Thyroid gland (tissue), 4 donors: Measurements from ENCODE around the gene PAK5. TPM values are rescaled to one million over a fixed set of nuclear protein-coding genes. Genes with fewer than 3 reads are reported as not detected.

Source experiments
- DNase-seq, 2 donors: peaks; one replicate each; pipeline ENCODE4 v3.0.0-alpha.2; 2019
- H3K27ac ChIP-seq, 3 donors: fragments of 200-600 bp; sonication (generic); 1 replicate in 2 of 3; 2 replicates in 1 of 3; pipeline ENCODE4 v1.5.1; 2016 to 2019; ENCODE audit warnings: mild to moderate bottlenecking in 1 of 3, moderate library complexity in 1 of 3
- H3K27me3 ChIP-seq: fragments of 200-600 bp; sonication (generic); one replicate; pipeline ENCODE4 v1.5.1; 2019
- H3K36me3 ChIP-seq, 2 donors: fragments of 200-600 bp; sonication (generic); one replicate each; pipeline ENCODE4 v1.5.1; 2016 to 2019
- H3K4me1 ChIP-seq, 2 donors: fragments of 200-600 bp; sonication (generic); one replicate each; pipeline ENCODE4 v1.5.1; 2017 to 2019
- H3K4me3 ChIP-seq, 3 donors: fragments of 200-600 bp; sonication (generic); replicated peaks in 1 of 3; 1 replicate in 2 of 3; 2 replicates in 1 of 3; pipeline ENCODE4 v1.5.1; 2016; ENCODE audit warnings: mild to moderate bottlenecking in 1 of 3
- H3K9me3 ChIP-seq: fragments of 200-600 bp; sonication (generic); one replicate; pipeline ENCODE4 v1.5.1; 2017
- CTCF ChIP-seq, 6 experiments: fragments of 200-600 bp in 3 of 6; fragments of 450-650 bp in 3 of 6; sonication (generic) in 3 of 6; IDR thresholded peaks; one replicate each; pipeline ENCODE4 v1.5.1; 2016 to 2019; ENCODE audit warnings: antibody characterized with exemption in 6 of 6, mild to moderate bottlenecking in 2 of 6, inconsistent platforms in 1 of 6, moderate library complexity in 1 of 6
- POLR2A ChIP-seq, 2 donors: fragments of 450-650 bp; IDR thresholded peaks; one replicate each; pipeline ENCODE4 v1.6.1; 2017; ENCODE audit warnings: antibody characterized with exemption in 2 of 2, mild to moderate bottlenecking in 2 of 2, moderate library complexity in 1 of 2
- WGBS, 2 donors: methylation state at CpG; one replicate each; pipeline ENCODE4 v1.1.5; 2017; 5-methylcytosine and 5-hydroxymethylcytosine counted together
- intact Hi-C: fragments of 100-400 bp; cut with DNase I; formaldehyde crosslinking; loops from one replicate; pipeline ENCODE4 v1.15.1; 2023
- total RNA-seq, 4 donors: library from RNA; depleted of rRNA; stranded (reverse); fragments of >200 nt; gene quantifications; one replicate each; pipeline ENCODE4 v1.2.3, GENCODE V29; 2016

PAK5 gene
- total RNA-seq, 4 donors from 2014 or later: 0.13 to 0.33 TPM; not detected in 2

GRCh38 chr20:9501473-9501872 lies 337.4 kb downstream of the PAK5 start:
- Histone ChIP-seq H3K27ac (no peak overlapping the region), H3K9me3 (no peaks in the 10 kb centered on the region), H3K27me3 (no peaks in the 10 kb centered on the region), H3K4me3 (no peak overlapping the region), H3K4me1 (peaks cover 2 to 9% of the 10 kb centered on the region in 2 donors), H3K36me3 (no peaks in the 10 kb centered on the region)
- TF ChIP-seq POLR2A (IDR thresholded peaks at IDR 0.05) (no peak), CTCF (IDR thresholded peaks at IDR 0.05) (no peak)
- WGBS, 2 donors: 83 to 93% methylated on average over 2 of the region's 2 CpGs
- no peak for DNase-seq
- intact Hi-C loops: no loop called here

DNA sequence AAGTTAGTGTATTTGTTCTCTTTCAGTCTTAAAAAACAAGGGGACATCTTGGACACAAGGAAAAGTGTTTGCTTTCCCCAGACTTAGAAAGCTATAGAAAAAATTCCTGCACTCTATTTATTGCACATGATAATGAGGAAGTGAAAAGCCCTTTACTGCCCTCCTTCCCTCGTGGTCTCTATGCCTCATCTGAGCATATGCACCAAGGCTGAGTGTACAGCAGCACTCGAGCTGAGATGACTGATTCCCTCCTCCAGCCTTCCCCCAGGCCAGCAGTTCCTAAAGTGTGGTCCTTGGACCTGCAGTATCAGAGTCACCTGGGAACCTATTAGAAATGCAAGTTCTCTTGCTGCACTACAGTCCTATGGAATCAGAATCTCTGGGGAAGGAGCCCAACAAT lies 338.8 kb downstream of the PAK5 start:
- intact Hi-C loops: no loop called here
- H3K9me3 ChIP-seq: no peaks in the 10 kb centered on the region
- H3K36me3 ChIP-seq: no peaks in the 10 kb centered on the region
- no peak overlapping the region for H3K27ac ChIP-seq
- no peak overlapping the region for H3K4me3 ChIP-seq
- WGBS, 2 donors: 29 to 39% methylated on average over 2 of the region's 2 CpGs
- TF ChIP-seq CTCF (IDR thresholded peaks at IDR 0.05) (no peak), POLR2A (IDR thresholded peaks at IDR 0.05) (no peak)
- no peak for DNase-seq
- no peaks in the 10 kb centered on the region for H3K27me3 ChIP-seq
- H3K4me1 ChIP-seq: peaks cover 0 to 7% of the 10 kb centered on the region in 2 donors

DNA sequence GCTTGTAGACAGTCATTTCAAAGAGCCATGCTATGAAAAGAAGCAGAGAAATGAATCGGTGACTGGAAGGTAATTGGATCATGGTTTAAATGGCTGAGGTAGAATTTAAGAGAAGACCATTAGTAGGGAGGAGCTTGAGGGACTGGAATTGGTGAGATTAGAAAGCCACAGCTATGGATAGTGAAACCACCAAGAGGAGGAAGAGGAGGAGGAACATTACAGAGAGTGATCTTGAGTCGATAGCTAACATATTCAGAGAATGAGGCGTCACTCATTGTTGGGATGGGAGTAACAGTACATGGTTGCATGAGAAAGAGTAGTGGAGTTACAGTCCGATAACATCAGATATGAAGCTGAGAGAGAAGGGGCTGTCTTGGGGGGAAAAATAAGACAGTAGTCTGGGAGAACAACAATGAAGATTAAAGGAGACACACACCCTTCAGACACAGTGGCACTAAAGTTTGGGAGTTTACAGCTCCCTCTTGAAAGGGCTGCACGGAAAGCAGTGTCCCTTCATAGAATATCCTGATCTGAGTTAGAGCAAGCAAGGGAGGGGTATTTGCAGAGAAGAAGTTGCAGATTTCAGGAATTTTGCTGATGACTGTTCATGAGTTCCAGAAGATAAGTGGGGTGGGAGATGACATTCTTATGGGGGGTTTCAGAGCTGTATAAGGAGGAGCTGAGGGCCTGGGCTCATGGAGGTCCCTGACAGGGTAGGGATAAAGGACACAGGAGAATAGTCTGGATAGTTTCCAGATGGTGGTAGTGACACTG lies 339.6 kb downstream of the PAK5 start:
- TF ChIP-seq POLR2A (IDR thresholded peaks at IDR 0.05) (no peak), CTCF (IDR thresholded peaks at IDR 0.05) (no peak)
- intact Hi-C loops: no loop called here
- no peak for DNase-seq
- Histone ChIP-seq H3K36me3 (no peaks in the 10 kb centered on the region), H3K27me3 (no peaks in the 10 kb centered on the region), H3K9me3 (no peaks in the 10 kb centered on the region), H3K27ac (no peak overlapping the region), H3K4me3 (no peak overlapping the region), H3K4me1 (peaks cover 0 to 7% of the 10 kb centered on the region in 2 donors)
- WGBS, 2 donors: 92 to 95% methylated on average over 5 of the region's 5 CpGs

DNA sequence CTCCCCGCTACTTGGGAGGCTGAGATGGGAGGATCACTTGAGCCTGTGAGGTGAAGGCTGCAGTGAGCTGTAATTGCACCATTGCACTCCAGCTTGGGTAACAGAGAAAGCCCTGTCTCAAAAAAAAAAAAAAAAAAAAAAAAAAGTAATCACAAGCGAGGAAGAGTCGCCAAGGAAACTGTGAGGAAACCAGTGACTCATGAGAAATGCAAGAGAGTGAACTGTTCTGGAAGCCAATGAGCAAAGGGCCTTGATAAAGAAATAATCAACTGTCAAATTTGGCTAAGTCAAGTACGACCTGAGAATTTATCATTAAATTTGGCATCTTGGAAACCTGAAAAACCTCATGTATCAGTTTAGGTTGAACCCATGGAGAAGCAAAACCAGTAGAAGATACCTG lies 340.6 kb downstream of the PAK5 start:
- WGBS, 2 donors: 88 to 89% methylated on average over 4 of the region's 4 CpGs
- TF ChIP-seq POLR2A (IDR thresholded peaks at IDR 0.05): no peak
- no peak for TF ChIP-seq CTCF (IDR thresholded peaks at IDR 0.05)
- H3K36me3 ChIP-seq: no peaks in the 10 kb centered on the region
- DNase-seq: no peak
- intact Hi-C loops: no loop called here
- no peaks in the 10 kb centered on the region for H3K9me3 ChIP-seq
- no peak overlapping the region for H3K4me3 ChIP-seq
- H3K4me1 ChIP-seq: no peaks in the 10 kb centered on the region
- H3K27ac ChIP-seq: no peak overlapping the region
- no peaks in the 10 kb centered on the region for H3K27me3 ChIP-seq

DNA sequence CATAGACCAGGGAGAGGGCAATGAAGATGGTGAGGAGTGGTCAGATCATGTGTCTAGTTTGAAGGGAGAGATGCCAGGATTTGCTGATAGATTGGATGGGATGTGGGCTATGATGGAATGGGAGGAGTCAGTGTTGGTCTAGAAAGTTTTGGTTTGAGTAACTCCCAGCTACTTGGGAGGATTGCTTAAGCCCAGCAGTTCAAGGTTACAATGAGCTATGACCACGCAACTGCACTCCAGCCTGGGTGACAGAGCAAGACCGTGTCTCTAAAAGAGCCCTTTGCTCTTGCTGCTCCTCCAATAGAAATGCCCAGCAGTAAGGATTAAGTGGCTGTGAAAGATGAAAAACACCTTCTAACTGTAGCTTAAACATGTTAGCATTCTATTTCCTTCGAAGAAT lies 342.7 kb downstream of the PAK5 start:
- intact Hi-C loops: no loop called here
- no peak for DNase-seq

More for the DNA sequence above, 342.7 kb downstream of the PAK5 start:
- no peaks in the 10 kb centered on the region for H3K9me3 ChIP-seq
- no peak overlapping the region for H3K27ac ChIP-seq
- WGBS, 2 donors: 76 to 91% methylated on average over 3 of the region's 3 CpGs
- H3K4me1 ChIP-seq: no peaks in the 10 kb centered on the region
- H3K36me3 ChIP-seq: no peaks in the 10 kb centered on the region
- TF ChIP-seq CTCF (IDR thresholded peaks at IDR 0.05): no peak
- TF ChIP-seq POLR2A (IDR thresholded peaks at IDR 0.05): no peak
- H3K27me3 ChIP-seq: no peaks in the 10 kb centered on the region
- H3K4me3 ChIP-seq: no peak overlapping the region
